IPS DF 4.7 (cell line): ENCODE results near the gene CLDN14.
"Not testable (repeated sequence)": the region's sequence is repeated elsewhere in the genome, so short reads cannot be mapped to it uniquely, and the experiment has no call there.

ENCODE experiments used
- DNase-seq: peaks from one replicate; pipeline ENCODE4 v3.0.0-alpha.2; 2013; ENCODE audit warnings: low spot score; ENCODE audit errors: extremely low read depth

Gene CLDN14

DNA sequence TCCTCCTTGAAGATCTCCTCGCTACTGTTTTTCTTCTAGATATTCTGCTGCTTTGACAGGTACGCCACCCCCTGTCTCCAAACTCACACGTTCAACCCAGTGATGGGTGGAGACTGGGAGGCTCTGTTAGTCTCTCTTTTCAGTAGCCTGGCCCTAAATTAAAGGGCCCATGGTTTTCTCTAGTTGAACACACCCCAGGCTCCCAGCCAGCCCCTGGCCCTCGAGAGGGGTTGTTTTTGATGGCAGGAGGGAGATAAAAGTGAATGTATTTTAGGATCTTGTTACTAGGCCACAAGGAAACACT lies 21.6 kb upstream of the CLDN14 start:
- DNase-seq = no peak

DNA sequence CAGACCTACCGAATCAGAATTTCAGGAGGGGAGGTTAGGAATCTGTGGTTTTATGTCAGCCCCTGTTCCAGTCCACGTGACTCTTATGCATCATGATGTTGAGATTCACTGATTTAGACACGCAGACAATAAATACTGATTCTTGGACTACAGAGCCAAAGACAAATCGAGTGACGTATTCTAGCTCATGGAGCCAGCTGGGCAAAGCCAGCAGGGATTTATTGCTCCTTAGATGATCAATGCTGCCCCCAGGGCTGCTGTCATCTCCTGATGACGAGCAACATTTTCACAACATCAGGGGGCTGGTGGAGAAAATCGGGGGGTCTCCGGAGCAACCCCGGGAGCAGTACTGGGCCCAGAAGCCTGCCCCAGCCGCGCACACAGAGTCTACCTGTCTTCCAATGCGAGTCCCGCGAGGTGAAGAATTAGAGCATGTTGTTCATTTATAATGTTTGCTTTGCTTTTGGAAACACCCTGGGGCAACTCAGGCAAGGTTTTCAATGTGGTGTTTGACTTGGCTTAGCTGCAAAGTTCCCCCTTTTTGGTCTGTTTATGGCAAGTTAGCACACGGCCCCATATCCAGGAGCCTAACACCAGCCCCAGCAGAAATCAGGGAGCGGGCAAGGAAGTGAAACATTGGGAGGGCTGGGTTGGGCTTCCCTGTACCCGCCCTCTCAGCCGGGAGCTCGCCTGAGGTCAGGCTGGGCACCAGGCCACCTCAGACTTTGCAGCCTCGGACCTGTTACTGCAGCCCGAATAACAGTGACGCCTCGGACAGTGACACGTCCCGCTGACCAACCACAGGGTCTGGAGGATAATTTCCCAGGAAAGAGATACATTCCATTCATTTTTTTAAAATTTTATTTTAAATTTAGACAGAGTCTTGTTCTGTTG lies 19.9 kb upstream of the CLDN14 start:
- no peak for DNase-seq

DNA sequence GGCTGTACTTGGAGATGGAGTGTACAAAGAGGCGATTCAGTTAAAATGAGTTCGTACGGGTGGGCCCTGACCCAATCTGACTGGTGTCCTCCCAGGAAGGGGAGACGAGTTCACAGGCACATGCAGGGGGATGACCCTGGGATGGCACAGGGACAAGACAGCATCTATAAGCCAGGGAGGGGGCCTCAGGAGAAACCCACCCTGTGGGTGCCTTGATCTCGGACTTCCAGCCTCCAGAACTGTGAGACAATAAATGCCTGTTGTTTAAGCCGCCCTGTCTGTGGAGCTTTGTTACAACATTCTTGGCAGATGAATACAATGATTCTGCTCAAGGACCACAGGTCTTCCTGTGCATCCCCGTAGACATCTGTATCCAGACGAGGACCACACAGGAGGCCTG lies 14.6 kb upstream of the CLDN14 start:
- DNase-seq = no peak

DNA sequence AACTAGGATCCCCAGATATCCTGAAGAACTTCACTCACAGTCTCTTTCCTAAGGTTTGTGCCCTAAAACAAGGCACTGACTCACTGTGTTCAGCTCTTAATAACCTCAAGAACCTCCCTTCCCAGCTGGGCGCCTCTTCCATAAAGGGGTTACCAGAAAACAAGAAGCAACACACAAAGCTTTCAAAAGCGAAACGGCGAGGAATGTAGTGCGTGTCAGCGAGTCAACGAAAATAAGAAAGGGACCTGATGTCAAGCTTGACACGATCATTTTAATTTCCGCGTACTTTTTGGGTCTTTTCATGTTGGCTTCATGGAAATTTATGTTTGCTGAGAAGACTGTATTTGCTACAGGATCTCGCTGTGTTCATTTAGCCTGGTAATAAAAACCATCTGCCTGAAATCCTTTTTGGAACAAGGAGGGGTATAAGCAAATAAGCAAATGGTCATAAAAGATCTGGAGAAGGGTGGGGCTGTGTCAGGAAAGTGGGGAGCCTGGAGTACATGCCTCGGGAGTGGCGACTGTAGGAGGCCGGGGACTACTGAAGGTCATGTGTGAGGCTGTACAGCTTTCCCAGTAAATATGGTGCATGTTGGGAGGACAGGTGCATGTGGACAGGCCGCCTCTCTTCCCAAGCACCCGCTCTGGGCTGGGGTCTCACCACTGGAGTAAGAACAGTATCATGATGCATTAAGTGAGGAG lies 11.4 kb upstream of the CLDN14 start:
- no peak for DNase-seq

DNA sequence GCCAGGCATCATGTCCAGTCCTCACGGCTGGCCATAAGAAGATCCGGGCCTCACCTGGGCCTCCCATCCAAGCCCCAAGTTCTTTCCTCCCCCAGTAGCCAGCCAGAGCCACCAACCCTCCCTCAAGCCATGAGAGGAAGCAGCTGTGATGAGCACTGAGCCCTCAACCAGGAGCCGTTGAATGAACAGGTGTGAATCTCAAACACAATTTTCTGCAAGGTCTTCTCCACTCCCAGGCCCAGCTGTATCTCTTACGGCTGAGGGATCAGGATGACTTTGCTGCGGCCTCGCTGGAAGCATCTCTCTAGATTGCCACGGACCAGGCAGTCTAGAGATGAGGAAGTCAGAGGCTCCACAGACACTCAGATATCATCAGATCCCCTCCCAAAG lies 9.8 kb upstream of the CLDN14 start:
- no peak for DNase-seq

DNA sequence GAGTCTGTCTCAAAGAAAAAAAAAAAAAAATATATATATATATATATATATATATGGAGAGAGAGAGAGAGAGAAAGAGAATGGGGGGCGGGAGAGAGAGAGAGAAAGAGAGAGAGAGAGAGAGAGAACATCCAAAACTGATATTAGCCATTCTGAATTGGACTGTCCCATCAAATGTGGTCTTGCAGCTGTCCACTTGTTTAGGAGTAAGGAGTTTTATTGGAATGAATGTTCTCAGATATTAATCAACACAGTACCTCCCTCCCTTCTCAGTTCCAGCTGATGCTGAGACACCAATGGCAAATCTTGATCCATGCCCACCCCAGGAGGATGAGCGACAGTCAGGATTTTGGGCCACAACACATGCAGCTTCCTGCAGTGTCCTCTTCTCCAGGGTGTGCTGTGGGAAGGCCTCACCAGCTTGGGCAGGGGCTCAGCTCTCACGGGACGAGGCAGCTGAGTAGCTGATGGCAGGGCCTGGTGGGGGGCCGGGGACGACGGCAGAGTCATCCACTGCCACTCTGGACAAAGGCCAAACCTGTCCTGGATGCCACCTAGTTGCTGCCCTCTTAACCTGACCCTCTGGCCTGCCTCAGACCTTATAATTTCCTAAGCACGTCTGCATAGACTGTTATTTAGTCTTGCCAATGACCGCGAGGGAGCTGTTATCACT lies 9.3 kb upstream of the CLDN14 start:
- DNase-seq = no peak

DNA sequence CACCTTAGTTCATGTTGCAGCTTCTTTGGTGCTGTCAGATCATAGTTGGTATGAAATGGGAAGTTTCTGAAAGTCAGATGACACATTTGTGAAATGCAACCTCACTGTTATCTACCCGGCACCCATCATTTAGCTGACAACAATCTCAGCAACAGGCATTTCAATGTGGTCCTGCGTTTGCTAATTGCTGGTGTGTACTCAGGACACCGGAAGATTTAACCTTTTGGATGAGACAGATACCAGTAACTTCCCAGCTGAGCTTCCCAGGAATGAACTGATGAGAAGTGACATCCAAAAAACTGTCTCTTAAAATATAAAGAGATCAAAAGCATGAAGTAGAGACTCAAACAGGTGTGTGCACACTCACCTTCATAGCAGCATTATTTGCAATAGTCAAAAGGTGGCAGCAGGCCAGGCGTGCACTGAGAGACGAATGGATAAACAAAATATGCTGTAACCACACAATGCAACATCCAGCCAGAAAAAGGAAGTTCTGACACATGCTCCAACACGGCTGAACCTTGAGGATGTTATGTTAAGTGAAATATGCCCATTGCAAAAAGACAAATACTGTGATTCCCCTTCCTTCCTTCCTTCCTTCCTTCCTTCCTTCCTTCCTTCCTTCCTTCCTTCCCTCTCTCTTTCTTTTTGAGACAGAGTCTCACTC lies 7.9 kb upstream of the CLDN14 start:
- DNase-seq = no peak

DNA sequence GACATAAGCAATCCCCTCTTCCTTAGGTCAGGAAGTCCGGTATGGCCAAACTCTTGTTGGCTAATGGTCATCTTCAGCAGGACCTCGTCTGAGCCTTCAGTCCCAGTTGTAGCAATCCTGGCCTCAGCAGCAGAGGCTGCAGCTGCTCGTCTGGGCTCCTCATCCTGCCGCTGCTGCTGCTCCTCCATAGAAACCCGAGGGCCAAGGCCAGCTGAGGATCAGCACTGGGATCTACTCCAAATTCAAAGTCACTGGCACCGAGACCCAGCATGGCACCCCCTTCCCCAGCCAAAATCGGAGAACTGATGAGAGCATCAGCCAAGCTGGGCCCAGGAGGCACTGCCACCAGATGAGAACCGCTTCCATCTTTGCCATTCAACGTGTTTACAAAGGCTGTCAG lies 6.3 kb upstream of the CLDN14 start:
- DNase-seq = no peak

DNA sequence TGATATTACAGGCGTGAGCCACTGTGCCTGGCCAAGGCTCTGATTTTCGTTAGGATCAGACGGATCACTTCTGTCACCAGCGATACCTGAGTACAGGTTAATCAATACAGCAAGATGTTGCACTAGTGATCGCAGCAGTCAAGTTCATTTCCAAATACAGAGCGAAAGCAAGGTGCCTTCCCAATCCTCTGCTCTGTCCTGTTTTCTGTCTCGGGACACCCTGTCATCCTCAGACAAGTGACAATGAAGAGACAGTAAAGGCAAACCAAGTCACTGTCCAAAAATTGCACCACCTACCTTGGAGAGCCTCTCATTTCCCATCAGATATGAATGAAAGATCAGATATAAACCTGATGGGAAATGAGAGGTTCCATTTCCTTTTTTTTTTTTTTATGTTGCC lies 5.6 kb upstream of the CLDN14 start:
- no peak for DNase-seq

DNA sequence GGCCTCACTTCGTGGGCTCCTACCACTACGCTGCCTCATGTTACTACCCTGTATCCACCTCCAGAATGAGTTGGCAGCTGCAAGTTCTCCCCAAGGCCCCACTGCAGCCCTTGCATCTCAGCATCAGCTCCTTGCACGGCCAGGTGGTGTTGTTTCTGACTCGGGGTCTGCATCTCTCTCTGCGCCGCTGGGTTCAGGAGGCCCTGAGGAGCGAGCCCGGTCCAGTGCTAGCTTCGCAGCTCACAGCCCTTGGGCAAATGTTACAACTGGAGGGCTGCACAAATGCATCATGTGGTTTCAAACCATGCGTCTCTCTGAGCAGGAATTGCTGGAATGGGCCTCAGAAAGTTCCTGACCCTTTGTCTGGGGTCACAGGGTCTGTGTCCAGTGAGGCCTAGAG lies 3.2 kb upstream of the CLDN14 start:
- no peak for DNase-seq

DNA sequence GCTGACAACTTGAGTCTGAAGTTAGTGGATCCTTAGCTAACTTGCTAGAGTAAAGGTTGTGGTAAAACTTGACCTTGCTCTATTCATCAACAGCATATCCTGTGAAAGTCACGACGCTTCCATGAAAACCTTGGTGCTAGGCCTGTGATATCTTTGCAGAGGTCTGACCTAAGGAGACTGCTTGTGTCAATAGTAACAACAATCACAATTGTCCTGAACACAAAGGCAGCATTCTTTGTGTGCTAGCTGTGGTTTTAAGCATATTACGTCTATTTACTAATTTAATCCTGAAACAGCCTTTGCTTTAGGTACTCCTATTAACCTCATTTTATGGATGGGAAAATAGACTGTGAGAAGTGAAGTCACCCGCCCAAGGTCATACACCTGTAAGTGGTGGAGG lies 2.8 kb upstream of the CLDN14 start:
- no peak for DNase-seq

DNA sequence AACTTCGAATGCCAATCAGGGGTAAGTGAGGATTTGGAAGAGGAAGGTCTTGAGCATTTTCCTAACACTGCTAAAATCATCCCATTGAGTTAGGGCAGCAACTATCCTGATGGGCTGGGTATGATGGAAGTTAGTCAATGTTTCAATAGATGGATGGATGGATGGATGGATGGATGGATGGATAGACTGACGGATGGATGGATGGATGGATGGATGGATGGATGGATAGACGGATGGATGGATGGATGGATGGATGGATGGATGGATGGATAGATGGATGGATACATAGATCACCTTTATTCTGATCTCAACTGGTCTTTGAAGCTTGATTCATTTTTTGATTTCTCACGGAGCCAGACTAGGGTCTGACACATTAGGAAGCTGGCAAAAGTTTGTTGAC lies 2.3 kb upstream of the CLDN14 start:
- no peak for DNase-seq

DNA sequence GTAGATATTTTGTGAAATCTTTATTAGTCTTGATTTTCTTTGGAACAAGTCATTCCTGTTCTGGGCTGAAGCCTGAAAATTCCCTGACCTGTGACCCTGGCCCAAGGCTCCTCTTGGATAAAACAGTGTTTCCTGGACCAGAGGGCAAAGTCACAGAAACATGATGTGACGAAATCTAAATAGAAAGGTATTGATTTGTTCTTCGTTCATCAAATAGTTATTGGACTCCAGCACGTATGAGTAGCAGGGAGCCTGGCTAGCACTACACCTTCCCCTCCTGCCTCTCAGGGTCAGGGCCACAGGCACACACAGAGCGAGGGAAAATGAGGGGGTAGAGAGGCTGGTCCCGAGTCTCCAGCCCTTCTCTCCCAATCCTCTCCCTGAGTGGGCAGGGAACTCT lies 1.7 kb upstream of the CLDN14 start:
- no peak for DNase-seq

DNA sequence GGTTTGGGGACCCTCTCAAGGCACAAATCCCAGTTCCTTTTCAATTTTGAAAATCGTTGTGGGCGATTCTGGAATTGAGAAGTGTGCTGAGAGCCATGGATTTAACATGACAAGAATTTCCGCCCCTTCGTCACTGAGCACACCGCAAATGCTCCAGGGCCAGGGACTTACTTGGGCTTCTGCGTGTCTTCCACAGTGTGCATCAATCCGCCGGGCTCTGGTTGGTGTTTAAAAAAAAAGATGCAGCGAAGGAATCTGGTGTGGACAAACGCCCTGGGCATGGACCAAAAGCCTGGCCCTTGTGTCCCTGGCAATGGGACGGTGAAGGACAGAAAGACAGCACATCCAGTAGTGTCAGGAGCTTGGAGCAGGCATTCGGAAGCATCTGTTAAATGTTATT lies 696 bp upstream of the CLDN14 start:
- DNase-seq = no peak

DNA sequence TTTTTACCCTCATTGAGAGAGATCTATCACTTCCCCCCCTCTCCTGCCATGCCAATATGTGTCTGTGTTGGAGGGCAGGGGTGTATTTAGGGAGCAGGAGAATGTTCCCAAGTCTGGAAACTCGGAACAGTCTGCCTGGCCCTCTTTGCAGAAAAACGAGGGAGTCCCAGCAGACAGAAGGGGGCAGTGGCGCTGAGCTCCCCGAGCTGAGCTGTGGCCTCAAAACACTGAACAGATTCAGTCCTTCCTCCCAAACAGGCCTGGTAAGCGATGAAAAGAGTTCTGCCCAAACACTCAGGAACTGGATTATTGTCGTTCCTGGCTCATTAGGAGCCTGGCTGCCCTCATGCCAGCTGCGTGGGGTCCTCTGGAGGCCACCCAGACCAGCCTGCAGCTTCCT lies 981 bp downstream of the CLDN14 start:
- no peak for DNase-seq

DNA sequence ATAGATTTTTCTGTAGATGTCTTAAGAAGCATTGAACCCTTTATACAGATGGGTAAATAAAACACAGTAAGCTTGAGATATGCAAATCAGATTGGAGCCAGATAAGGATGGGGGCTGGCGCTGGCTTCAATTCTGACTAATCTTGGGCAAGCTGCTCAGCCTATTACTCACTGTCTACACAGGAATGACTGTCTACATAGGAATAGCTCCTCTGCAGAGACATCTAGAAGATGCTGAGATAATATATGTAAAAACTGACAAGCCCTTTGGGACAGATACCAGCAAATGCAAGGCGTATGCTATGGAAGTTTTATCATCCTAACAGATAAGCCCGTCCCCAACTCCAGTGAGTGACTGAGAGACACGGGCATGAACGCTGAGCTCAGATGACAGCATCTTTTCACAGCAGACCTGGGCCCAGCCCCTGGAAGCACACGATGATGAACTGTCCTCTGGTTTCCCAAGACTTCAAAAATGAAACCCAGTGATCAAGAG lies 1.7 kb downstream of the CLDN14 start:
- no peak for DNase-seq

DNA sequence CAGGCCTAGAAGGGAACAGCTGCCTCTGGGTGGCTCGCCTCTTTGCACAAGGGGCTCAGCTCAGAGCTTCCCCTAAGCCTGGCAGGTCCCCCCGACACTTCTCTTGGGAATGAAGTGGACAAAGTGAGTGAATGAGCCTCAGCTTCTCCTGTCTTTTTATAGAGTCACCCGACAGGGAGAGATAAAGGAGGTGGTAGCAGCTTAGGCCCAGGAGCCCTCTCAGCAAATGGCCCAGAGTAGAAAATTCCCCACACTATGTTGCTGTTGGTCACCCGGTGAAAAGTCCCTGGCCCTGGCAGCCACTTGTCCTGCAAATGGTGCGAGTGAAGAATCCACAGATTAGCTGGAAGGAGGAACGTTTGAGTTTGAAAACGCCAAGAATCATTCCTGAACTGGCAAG lies 2.4 kb downstream of the CLDN14 start:
- no peak for DNase-seq

DNA sequence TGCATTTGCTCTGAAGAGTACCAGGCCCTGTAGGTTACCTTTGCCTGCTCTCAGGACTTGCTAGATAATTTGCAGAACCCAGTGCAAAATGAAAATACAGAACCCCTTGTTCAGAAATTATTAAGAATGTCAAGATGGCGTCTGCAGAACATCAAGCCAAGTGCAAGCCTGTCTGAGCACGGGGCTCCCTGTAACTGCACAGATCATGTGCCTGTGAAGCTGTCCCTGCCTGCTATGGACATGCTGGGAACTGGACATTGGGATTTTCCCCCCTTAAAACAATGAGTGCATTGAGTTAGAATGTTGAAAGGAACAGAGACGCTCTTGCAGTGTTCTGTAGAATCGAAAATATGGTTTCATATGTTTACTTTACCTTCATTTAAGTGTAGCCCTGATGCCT lies 2.9 kb downstream of the CLDN14 start:
- DNase-seq = no peak

DNA sequence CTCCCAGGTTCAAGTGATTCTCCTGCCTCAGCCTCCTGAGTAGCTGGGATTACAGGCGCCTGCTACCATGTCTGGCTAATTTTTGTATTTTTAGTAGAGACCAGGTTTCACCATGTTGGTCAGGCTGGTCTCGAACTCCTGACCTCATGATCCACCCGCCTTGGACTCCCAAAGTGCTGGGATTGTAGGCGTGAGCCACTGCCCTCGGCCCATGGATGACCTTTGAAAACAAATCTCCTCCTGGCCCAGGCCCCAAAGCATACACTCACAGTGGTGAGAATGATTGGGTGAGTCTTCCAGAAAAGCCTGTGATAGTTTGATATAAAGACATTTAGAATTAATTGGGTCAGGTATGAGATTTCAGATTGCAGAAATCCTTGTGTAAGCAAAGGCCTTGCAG lies 3.4 kb downstream of the CLDN14 start:
- DNase-seq = not testable (repeated sequence)

DNA sequence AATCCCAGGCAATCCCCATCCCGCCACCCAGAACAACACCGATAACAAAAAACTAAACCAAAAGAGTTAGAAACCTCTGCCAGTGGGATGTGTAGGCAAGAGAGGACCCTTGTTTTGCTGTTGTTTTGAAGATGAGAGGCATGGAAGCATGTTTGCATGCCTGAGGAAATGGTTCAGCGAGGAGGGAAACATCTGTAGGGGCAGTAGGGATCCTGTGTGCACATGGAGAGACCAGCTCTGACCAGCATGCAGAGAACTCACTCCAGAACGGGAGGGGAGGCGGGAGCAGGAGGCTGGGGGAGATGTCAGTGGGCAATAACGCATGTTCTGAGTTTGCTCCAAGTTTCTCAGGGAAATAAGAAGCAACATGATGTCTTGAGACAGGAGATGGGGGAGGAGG lies 5.3 kb downstream of the CLDN14 start:
- DNase-seq = no peak

DNA sequence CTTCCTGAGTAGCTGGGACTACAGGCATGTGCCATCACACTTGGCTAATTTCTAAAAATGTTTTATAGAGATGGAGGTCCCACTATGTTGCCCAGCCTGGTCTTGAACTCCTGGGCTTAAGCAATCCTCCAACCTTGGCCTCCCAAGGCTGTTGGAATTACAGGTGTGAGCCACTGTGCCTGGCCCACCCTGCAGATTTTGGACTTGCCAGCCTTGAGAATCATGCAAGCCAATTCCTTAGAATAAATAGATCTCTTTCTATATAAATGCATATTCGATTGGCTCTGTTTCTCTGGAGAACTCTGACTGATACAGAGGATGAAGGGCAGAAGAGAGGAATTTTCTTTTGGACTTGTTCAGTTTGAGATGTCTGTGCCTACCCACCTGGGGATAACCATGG lies 6.7 kb downstream of the CLDN14 start:
- DNase-seq = no peak

DNA sequence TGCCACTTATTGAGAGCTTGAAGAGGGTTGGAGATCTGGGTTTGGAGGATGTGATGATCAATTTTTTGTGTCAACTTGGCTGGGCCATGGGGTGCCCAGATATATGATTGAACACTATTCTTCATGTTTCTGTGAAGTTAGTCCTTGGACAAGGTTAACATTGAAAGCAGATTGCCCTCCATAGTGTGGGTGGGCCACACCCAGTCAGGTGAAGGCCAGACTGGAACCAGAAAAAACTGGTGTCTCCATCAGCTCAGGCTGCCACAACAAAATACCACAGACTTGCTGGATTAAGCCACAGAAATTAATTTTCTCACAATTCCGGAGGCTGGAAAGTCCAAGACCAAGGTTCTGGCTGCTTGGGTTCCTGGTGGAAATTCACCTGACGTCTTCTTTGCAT lies 7.5 kb downstream of the CLDN14 start:
- DNase-seq = no peak
